Ramos (cell line): ENCODE data around the gene FADS2.

ENCODE experiments used
- in situ Hi-C: fragments of 300-500 bp; cut with MboI; formaldehyde crosslinking; loops from one replicate; pipeline ENCODE4 v1.14.3; 2022; ENCODE audit warnings: low sequenced_read_pairs; ENCODE audit not compliant: unreplicated experiment

The FADS2 gene

GRCh38 chr11:61827571-61828378 lies at the start of gene FADS2:
Gene FADS2, plus strand, starts transcription at chr11:61828300. Its CDS starts 91 bp downstream, at chr11:61828391.
- in situ Hi-C loops, result no loop called here

DNA sequence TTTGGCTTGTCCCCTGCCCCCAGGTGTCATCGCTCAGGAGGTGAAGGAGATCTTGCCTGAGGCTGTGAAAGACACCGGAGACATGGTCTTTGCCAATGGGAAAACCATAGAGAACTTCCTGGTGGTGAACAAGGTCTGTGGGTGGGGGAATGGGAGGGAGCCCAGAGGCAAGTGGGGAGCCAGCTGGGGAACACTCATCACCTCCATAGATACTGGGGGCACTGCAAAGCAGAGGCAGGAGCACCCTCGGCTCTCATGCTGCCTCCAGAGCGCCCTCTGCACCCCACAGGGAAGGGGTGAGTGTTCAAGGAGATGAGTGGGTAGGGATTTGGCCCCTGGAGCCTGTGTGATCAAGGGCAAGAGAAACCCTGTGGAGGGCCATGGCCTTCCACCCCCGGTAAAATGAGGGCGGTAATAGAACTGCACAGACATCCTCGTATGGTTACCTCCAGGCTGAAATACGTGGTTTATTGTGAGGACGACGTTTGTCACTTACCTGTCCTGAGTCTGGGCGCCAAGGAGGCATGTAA lies 49.7 kb upstream of the FADS2 start:
- in situ Hi-C loops, result no loop called here

DNA sequence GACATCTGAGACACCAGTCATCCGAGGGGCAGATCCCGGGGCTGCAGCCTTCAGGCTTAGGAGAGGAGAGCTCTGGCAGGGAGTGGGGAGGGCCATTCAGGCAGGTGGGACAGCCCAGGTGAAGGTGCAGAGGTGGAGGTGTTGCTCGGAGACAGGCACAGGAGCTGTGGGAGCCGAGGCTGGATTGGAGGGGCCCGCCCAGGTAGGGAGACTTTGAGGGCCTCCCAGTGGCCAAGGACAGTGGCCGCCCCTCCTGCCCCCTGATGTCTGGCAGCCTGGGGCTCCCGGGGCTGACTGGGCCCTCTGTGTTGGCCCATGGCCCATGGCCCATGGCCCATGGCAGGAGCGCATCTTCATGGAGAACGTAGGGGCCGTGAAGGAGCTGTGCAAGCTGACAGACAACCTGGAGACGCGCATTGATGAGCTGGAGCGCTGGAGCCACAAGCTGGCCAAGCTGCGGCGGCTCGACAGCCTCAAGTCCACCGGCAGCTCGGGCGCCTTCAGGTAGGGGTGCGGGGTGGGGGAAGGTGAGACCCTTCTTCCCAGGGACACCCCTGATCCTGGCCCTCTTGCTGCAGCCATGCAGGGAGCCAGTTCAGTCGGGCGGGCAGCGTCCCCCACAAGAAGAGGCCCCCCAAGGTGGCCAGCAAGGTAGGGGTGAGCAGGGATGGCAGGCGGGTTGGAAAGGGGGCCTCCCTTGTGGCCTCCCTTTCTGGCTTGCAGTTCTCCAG lies 49.0 kb upstream of the FADS2 start:
- in situ Hi-C loops, result no loop called here

DNA sequence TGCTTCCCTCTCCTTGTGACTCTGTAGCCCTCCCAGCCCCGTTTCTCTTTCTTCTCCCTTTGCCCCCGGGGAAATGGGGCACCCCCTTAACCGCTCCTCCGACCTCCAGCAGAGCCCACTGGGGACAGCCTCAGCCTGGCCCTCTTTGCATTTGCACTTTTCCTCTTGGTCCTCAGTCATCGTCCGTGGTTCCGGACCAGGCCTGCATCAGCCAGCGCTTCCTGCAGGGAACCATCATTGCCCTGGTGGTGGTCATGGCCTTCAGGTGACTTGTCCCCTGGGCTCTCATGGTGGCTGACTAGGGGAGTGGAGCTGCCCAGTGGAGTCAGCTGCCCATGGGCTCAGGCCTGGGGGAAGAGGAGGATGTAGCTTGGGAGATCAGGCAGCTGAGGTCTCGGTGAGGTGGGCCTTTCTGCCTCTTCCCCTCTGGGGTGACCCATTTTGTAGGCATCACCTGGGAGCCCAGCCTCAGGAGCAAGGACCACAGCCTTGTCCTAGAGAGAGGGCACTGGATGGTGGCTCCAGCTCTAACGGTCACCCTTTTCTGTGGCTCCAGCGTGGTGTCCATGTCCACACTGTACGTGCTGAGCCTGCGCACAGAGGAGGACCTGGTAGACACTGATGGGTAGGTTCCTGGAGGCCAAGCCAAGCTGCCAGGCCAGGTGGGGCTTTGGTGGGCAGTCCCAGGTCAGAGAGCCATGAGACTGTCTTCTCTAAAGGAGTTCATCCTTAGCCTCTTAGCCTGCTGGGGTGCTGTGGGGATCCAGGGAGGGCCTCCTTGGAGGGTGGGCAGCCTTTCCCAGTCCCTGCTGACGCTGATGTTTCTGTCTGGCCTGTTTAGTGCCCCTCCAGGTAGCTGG lies 48.2 kb upstream of the FADS2 start:
- in situ Hi-C loops, result no loop called here

GRCh38 chr11:61780581-61781162 lies 47.4 kb upstream of the FADS2 start:
- in situ Hi-C loops, result no loop called here

- in situ Hi-C loops, result no loop called here
These were observed 46.5 kb upstream of the FADS2 start for GRCh38 chr11:61781585-61781984.

DNA sequence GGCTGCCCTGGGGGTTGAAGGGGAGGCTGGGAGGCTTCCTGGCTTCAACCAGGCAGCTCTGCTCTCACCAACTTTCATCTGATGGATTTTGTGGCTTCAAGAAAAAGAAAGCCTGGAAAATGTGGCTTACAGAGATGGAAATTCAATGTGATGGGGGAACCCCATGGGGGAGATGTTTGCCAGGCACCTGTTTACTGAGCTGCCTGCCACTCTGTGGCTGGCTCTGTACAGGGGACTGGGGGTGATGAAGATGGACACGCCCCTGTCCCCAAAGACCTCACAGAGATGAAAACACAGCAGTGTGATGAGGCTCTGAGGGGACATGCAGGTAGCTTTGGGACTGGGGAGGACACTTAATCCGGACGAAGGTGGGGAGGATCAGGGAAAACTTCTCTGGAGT lies 45.8 kb upstream of the FADS2 start:
- in situ Hi-C loops, result no loop called here

GRCh38 chr11:61782841-61783240 lies 45.3 kb upstream of the FADS2 start:
- in situ Hi-C loops, result no loop called here

GRCh38 chr11:61783717-61784505 lies 44.2 kb upstream of the FADS2 start:
- in situ Hi-C loops, result no loop called here

GRCh38 chr11:61784506-61784805 lies 43.6 kb upstream of the FADS2 start:
- in situ Hi-C loops, result no loop called here

DNA sequence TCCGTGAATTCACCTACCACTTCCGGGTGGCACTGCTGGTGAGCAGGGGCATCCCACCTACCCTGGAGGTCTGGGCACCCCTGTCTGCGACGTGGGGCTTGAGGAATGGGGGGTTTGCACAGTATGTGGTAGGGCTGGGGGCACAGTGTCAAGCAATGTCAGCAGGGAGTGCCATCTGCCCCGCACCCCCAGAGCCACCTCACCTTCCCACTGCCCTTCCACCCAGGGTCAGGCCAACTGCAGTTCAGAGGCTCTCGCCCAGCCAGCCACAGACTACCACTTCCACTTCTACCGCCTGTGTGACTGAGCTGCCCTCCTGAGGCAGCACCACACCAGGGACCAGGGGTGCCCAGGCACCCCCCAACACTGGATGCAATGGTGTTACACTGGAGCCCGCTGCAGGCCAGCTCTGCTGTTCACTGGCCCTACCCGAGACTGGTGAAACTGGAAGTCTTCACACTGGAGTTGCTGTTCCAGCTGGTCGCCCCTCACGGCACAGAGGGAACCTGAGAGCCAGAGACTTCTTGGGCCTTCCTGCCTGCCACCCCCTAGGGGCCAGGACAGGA lies 42.2 kb upstream of the FADS2 start:
- in situ Hi-C loops, result no loop called here

- in situ Hi-C loops, result no loop called here
These were observed 40.1 kb upstream of the FADS2 start for GRCh38 chr11:61787928-61788491.

DNA sequence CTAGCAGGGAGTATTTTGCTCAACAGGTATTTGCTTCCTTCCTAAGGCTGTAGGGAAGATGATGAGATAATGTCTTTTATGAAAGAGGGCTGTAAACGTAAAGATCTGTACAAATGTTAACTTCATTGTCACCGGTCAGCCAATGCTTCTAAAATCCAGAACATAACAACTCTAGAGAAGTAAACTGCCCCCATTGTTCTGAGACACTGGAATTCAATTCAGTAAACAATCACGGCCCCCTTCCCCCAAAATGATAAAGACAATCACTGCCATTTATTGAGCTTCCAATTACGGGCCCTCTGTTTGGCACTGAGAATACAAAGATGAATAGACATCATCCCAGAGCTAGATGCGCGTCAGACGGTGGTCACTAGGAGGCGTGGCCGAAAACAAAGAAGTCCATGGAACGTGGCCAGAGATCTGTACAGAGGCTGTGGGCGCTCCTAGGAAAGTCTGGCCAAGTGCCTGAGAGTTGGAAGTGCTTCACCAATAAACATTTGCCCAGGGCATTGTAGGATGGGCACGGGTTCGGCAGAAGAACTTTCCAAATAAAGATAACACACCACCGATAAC lies 36.3 kb upstream of the FADS2 start:
- in situ Hi-C loops, result no loop called here

DNA sequence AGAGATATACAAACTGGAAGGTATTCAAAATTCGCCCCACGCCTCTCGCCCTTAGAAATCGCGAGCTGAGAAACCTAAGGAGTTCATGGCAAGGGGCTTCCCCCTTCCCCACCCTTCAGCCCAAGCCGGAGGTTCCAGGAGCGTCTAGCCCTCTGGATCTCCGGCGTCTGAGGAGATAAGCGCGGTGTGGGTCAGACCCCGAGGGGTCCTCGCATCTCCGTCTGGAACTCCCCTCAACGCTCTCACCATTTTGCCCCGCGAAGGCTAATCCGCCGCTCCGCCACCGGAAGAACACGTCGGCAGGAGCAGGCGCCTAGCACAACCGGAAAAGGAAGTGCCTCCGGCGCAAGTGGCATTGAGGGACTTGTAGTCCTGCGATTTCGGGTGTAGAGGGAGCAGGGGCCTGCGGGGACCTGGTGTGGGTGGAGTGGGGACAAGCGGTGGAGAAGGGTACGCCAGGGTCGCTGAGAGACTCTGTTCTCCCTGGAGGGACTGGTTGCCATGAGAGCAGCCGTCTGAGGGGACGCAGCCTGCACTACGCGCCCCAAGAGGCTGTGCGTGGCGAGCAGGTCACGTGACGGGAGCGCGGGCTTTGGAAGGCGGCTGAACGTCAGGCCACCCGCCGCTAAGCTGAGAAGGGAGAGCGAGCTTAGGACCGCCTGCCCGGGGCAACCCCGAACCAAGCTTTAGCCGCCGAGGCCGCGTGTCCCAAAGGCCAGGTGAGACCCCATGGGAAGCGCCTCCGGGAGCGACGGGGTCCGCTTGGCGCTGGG lies 35.6 kb upstream of the FADS2 start, which contains the start of the genes FEN1 and TMEM258:
TSS of gene FEN1 (plus strand) at position 602 of the 773 bp plus-strand sequence. CDS start 2,451 bp downstream, outside the sequence.
TSS of gene TMEM258 (minus strand) at position 290 of the 773 bp plus-strand sequence. CDS start at position 249, 41 bp downstream.
- in situ Hi-C loops, result no loop called here

GRCh38 chr11:61793083-61793828 lies 34.8 kb upstream of the FADS2 start:
- in situ Hi-C loops, result no loop called here

DNA sequence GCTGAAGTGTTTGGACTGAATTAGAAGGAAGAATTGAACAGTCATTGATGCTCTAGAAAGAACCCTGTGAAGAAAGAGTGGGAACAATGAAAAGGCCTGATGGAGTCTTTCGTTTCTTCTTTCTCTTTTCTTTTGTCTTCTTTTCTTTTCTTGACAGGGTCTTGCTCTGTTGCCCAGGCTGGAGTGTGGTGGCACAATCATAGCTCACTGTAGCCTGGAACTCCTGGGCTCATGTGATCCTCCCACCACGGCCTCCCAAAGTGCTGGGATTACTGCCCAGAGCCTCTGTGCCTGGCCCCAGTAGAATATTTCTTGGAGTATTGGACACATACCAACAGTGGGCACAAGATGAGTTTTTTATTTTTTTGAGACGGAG lies 34.3 kb upstream of the FADS2 start:
- in situ Hi-C loops, result no loop called here

DNA sequence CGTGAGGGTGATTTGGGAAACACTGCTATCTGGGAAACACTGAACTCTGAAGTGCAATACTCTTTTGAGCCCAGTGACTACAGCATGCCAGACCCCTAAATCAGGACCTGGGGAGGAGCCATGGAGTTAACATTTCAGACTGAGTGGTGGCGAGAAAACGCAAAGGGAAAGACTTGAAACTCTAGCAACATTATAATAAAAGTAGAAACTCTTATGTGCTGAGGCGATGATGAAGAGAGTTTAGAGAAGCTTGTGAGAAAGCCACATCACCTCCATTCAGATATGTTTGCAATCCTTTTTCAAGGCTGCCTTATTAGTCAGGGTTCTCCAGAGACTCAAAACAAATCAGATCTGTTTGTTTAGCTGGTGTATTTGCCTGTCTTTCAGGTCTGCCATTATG lies 33.5 kb upstream of the FADS2 start:
- in situ Hi-C loops, result no loop called here
